HepG2 (cell line): ENCODE data around the gene STAM. TPM values are rescaled to one million over a fixed set of nuclear protein-coding genes. Genes with fewer than 3 reads are reported as not detected.
A peak's percentile ranks its signal among the peaks of the same experiment; 100 is the strongest.

Experiments used
- BORCS8-MEF2B ChIP-seq: sonication (generic); formaldehyde crosslinking; IDR thresholded peaks from 2 replicates; pipeline ENCODE4 v1.8.0; 2022; ENCODE audit warnings: mild to moderate bottlenecking, missing genetic modification reagents
- KDM3A ChIP-seq: IDR thresholded peaks from 2 replicates; pipeline ENCODE4 v1.6.1; 2018; ENCODE audit warnings: low read depth, missing compliant biosample characterization
- NCOA1 ChIP-seq: sonication (generic); formaldehyde crosslinking; IDR thresholded peaks from 2 replicates; pipeline ENCODE4 v1.9.0; 2021; ENCODE audit warnings: missing genetic modification reagents
- NONO ChIP-seq, 2 experiments: fragments of 450-650 bp in 1 of 2; sonication (generic) in 1 of 2; formaldehyde crosslinking in 1 of 2; IDR thresholded peaks in 1 of 2; conservative IDR thresholded peaks in 1 of 2; 2 replicates each; pipeline versions ENCODE4 v1.6.1 to v1.8.0; 2017 to 2022; ENCODE audit warnings: mild to moderate bottlenecking in 1 of 2, missing genetic modification reagents in 1 of 2, moderate library complexity in 1 of 2
- PHF20 ChIP-seq: sonication (generic); formaldehyde crosslinking; IDR thresholded peaks from 2 replicates; pipeline ENCODE4 v1.5.0; 2020; ENCODE audit warnings: mild to moderate bottlenecking, missing genetic modification reagents
- POLR2AphosphoS5 ChIP-seq: IDR thresholded peaks from 2 replicates; pipeline ENCODE4 v1.6.1; 2012; ENCODE audit warnings: low read depth, low read length
- YY1 ChIP-seq: IDR thresholded peaks from 2 replicates; pipeline ENCODE4 v1.6.1; 2011; ENCODE audit warnings: low read length, low read depth, moderate library complexity, mild to moderate bottlenecking; ENCODE audit not compliant: insufficient read depth, insufficient replicate concordance
- ZBTB21 ChIP-seq: sonication (generic); formaldehyde crosslinking; IDR thresholded peaks from 2 replicates; pipeline ENCODE4 v1.4.0; 2020; ENCODE audit warnings: missing genetic modification reagents
- ZBTB7B ChIP-seq: sonication (generic); formaldehyde crosslinking; IDR thresholded peaks from 2 replicates; pipeline ENCODE4 v1.4.0; 2020; ENCODE audit warnings: missing genetic modification reagents
- ZMYM4 ChIP-seq: sonication (generic); formaldehyde crosslinking; IDR thresholded peaks from 2 replicates; pipeline ENCODE4 v1.8.1; 2023; ENCODE audit warnings: mild to moderate bottlenecking, missing genetic modification reagents
- ZNF253 ChIP-seq: sonication (generic); formaldehyde crosslinking; IDR thresholded peaks from 2 replicates; pipeline ENCODE4 v1.8.0; 2022; ENCODE audit warnings: mild to moderate bottlenecking, missing genetic modification reagents, borderline replicate concordance
- ZNF468 ChIP-seq: sonication (generic); formaldehyde crosslinking; IDR thresholded peaks from 2 replicates; pipeline ENCODE4 v1.8.0; 2022; ENCODE audit warnings: mild to moderate bottlenecking, moderate library complexity, missing genetic modification reagents
- ZNF552 ChIP-seq: sonication (generic); formaldehyde crosslinking; IDR thresholded peaks from 2 replicates; pipeline ENCODE4 v1.9.0; 2022; ENCODE audit warnings: missing genetic modification reagents, mild to moderate bottlenecking, borderline replicate concordance
- ZNF607 ChIP-seq: sonication (generic); formaldehyde crosslinking; IDR thresholded peaks from 2 replicates; pipeline ENCODE4 v1.5.1; 2020; ENCODE audit warnings: missing genetic modification reagents, mild to moderate bottlenecking, borderline replicate concordance
- ZUFSP ChIP-seq: sonication (generic); formaldehyde crosslinking; IDR thresholded peaks from 2 replicates; pipeline ENCODE4 v1.9.0; 2021; ENCODE audit warnings: missing genetic modification reagents, mild to moderate bottlenecking, borderline replicate concordance
- polyA plus RNA-seq, 8 experiments: library from polyadenylated mRNA; depleted of rRNA in 3 of 8; stranded (reverse) in 7 of 8; unstranded in 1 of 8; fragments of >200 nt; fragmentation: Illumina TruSeq in 4 of 8; extraction: Trizol in 4 of 8; gene quantifications; 2 replicates each; pipeline versions ENCODE4 v1.2.1 to v1.2.3, GENCODE V29; 2011 to 2016; ENCODE audit warnings: low read depth in 4 of 8, missing spikeins in 1 of 8, mixed read lengths in 1 of 8; ENCODE audit not compliant: insufficient read depth in 1 of 8
- total RNA-seq, 5 experiments: library from RNA; depleted of rRNA; stranded (reverse); fragments of >200 nt; fragmentation: Illumina TruSeq; extraction: Trizol; gene quantifications; 2 replicates each; pipeline ENCODE4 v1.2.3, GENCODE V29; 2016; ENCODE audit warnings: low read depth in 1 of 5
- TF ChIP-seq, protein P1 (sequence below): sonication (generic); formaldehyde crosslinking; IDR thresholded peaks from 2 replicates; pipeline ENCODE4 v1.4.0; 2020; ENCODE audit warnings: missing genetic modification reagents
- TF ChIP-seq, protein P2 (sequence below): sonication (generic); formaldehyde crosslinking; IDR thresholded peaks from 2 replicates; pipeline ENCODE4 v1.4.0; 2020; ENCODE audit warnings: mild to moderate bottlenecking, missing genetic modification reagents
- TF ChIP-seq, protein P3 (sequence below): sonication (generic); formaldehyde crosslinking; IDR thresholded peaks from 2 replicates; pipeline ENCODE4 v1.8.0; 2022; ENCODE audit warnings: missing genetic modification reagents, low read depth, mild to moderate bottlenecking, borderline replicate concordance
- TF ChIP-seq, protein P4 (sequence below): IDR thresholded peaks from 2 replicates; pipeline ENCODE4 v1.6.1; 2016; ENCODE audit warnings: missing compliant biosample characterization, missing genetic modification reagents, borderline replicate concordance

STAM gene
- total and polyA plus RNA-seq, 2 of the 13 experiments (the other 11 are each of a cell fraction or from before 2014, with no cell fraction given) = 19.5 to 25.1 TPM

DNA sequence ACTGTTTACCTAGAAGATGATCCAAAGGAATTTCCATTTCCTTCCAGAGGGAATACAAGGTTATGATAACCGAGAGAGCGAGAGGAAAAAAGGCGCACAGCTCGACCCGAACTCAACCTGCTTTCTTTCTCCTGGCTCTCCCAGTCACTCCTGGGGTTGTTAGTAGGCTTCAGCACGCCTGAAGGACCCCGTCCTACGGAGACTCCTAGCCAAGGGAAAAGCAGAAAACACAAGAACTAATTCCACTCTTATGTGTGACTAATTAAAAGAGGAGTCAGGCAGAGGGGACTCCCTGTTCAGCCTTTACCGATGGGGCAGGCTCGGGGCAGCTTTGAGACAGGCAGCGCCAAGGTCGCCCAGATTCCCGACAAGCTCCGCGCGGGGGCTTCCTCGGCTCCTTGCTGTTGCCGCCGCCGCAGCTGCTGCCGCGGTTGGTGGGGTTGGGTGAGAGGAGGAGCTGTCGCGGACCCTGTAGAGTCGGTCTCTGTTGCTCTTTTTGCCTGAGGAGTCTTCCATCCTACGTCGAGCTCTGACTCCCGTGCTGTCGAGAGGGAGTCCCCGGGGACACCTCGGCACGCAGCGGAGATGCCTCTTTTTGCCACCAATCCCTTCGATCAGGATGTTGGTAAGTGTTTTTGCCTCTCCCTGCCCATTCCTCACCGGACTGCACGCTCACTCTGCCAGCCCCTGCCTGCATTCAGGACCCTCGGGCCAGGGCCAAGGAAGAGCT lies at the start of gene STAM (continued):
- TF ChIP-seq ZMYM4 (peak; percentile 20; the same call in 1 of the 2 replicates), NONO (IDR thresholded peaks at IDR 0.05) (no peak), NONO (CRISPR knock-in tag; conservative IDR thresholded peaks at IDR 0.05) (peak; percentile 47), PHF20 (CRISPR knock-in tag) (peak; percentile 54; the same call in 1 of the 2 replicates), NCOA1 (CRISPR knock-in tag) (peak; percentile 25; the same call in 1 of the 2 replicates), BORCS8-MEF2B (no peak), POLR2AphosphoS5 (peak; percentile 91), ZUFSP (CRISPR knock-in tag) (no peak), ZNF607 (CRISPR knock-in tag) (0 out of 2 replicates have a peak, but pooled peaks have one; percentile 42), ZBTB7B (CRISPR knock-in tag) (no peak), ZNF253 (CRISPR knock-in tag) (no peak), YY1 (peak; percentile 45), ZNF468 (no peak), KDM3A (CRISPR knock-in tag) (no peak), ZBTB21 (CRISPR knock-in tag) (no peak), ZNF552 (CRISPR knock-in tag) (no peak)
- TF ChIP-seq, protein P1, sequence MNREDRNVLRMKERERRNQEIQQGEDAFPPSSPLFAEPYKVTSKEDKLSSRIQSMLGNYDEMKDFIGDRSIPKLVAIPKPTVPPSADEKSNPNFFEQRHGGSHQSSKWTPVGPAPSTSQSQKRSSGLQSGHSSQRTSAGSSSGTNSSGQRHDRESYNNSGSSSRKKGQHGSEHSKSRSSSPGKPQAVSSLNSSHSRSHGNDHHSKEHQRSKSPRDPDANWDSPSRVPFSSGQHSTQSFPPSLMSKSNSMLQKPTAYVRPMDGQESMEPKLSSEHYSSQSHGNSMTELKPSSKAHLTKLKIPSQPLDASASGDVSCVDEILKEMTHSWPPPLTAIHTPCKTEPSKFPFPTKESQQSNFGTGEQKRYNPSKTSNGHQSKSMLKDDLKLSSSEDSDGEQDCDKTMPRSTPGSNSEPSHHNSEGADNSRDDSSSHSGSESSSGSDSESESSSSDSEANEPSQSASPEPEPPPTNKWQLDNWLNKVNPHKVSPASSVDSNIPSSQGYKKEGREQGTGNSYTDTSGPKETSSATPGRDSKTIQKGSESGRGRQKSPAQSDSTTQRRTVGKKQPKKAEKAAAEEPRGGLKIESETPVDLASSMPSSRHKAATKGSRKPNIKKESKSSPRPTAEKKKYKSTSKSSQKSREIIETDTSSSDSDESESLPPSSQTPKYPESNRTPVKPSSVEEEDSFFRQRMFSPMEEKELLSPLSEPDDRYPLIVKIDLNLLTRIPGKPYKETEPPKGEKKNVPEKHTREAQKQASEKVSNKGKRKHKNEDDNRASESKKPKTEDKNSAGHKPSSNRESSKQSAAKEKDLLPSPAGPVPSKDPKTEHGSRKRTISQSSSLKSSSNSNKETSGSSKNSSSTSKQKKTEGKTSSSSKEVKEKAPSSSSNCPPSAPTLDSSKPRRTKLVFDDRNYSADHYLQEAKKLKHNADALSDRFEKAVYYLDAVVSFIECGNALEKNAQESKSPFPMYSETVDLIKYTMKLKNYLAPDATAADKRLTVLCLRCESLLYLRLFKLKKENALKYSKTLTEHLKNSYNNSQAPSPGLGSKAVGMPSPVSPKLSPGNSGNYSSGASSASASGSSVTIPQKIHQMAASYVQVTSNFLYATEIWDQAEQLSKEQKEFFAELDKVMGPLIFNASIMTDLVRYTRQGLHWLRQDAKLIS (CRISPR knock-in tag) = no peak; the same call in 1 of the 2 replicates
- TF ChIP-seq, protein P2, sequence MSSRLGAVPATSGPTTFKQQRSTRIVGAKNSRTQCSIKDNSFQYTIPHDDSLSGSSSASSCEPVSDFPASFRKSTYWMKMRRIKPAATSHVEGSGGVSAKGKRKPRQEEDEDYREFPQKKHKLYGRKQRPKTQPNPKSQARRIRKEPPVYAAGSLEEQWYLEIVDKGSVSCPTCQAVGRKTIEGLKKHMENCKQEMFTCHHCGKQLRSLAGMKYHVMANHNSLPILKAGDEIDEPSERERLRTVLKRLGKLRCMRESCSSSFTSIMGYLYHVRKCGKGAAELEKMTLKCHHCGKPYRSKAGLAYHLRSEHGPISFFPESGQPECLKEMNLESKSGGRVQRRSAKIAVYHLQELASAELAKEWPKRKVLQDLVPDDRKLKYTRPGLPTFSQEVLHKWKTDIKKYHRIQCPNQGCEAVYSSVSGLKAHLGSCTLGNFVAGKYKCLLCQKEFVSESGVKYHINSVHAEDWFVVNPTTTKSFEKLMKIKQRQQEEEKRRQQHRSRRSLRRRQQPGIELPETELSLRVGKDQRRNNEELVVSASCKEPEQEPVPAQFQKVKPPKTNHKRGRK (CRISPR knock-in tag) = no peak
- TF ChIP-seq, protein P3, sequence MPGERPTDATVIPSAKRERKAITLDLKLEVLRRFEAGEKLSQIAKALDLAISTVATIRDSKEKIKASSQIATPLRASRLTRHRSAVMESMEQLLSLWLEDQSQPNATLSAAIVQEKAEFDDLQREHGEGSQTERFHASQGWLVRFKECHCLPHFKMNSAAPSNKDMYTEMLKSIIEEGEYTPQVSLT (CRISPR knock-in tag) = no peak
- TF ChIP-seq, protein P4, sequence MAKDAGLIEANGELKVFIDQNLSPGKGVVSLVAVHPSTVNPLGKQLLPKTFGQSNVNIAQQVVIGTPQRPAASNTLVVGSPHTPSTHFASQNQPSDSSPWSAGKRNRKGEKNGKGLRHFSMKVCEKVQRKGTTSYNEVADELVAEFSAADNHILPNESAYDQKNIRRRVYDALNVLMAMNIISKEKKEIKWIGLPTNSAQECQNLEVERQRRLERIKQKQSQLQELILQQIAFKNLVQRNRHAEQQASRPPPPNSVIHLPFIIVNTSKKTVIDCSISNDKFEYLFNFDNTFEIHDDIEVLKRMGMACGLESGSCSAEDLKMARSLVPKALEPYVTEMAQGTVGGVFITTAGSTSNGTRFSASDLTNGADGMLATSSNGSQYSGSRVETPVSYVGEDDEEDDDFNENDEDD (CRISPR knock-in tag) = peak; percentile 75; the same call in 1 of the 2 replicates
